Smooth muscle cell (in vitro differentiated cells): Measurements from ENCODE around the gene ZFAND3. TPM values are rescaled to one million over a fixed set of nuclear protein-coding genes. Genes with fewer than 3 reads are reported as not detected.

Experiments used
- DNase-seq: peaks from one replicate; lab custom pipeline; 2025; ENCODE audit not compliant: unreplicated experiment; lab: John Stamatoyannopoulos, UW
- H2AFZ ChIP-seq: fragments of 200-600 bp; sonication (generic); 2 replicates; pipeline ENCODE4 v1.6.0; 2016; ENCODE audit warnings: antibody characterized with exemption, low read depth, mild to moderate bottlenecking
- H3F3A ChIP-seq: fragments of 200-600 bp; sonication (generic); 2 replicates; pipeline ENCODE4 v1.6.0; 2017; ENCODE audit warnings: antibody characterized with exemption, low read depth
- H3K27ac ChIP-seq: fragments of 200-600 bp; sonication (generic); 2 replicates; pipeline ENCODE4 v1.5.1; 2016; ENCODE audit warnings: low read depth, mild to moderate bottlenecking
- H3K27me3 ChIP-seq: fragments of 200-600 bp; sonication (generic); 2 replicates; pipeline ENCODE4 v1.6.1; 2016; ENCODE audit warnings: low read depth, mild to moderate bottlenecking
- H3K36me3 ChIP-seq: fragments of 200-600 bp; sonication (generic); 2 replicates; pipeline ENCODE4 v1.5.1; 2016; ENCODE audit warnings: low read depth
- H3K4me1 ChIP-seq: fragments of 200-600 bp; sonication (generic); 2 replicates; pipeline ENCODE4 v1.5.1; 2016; ENCODE audit warnings: low read depth
- H3K4me2 ChIP-seq: fragments of 200-600 bp; sonication (generic); 2 replicates; pipeline ENCODE4 v1.6.0; 2016; ENCODE audit warnings: mild to moderate bottlenecking
- H3K4me3 ChIP-seq: fragments of 200-600 bp; sonication (generic); 2 replicates; pipeline ENCODE4 v1.5.1; 2016; ENCODE audit warnings: mild to moderate bottlenecking
- H3K79me2 ChIP-seq: fragments of 200-600 bp; sonication (generic); 2 replicates; pipeline ENCODE4 v1.6.0; 2016; ENCODE audit warnings: low read depth, mild to moderate bottlenecking
- H3K9ac ChIP-seq: fragments of 200-600 bp; sonication (generic); 2 replicates; pipeline ENCODE4 v1.6.0; 2016; ENCODE audit warnings: low read depth
- H3K9me3 ChIP-seq: fragments of 200-600 bp; sonication (generic); replicated peaks from 2 replicates; pipeline ENCODE4 v1.5.1; 2016; ENCODE audit warnings: low read depth
- H4K20me1 ChIP-seq: fragments of 200-600 bp; sonication (generic); 2 replicates; pipeline ENCODE4 v1.6.0; 2016; ENCODE audit warnings: low read depth
- WGBS: methylation state at CpG from one replicate; pipeline ENCODE4 v1.1.7; 2016; ENCODE audit warnings: low lambda C conversion rate; 5-methylcytosine and 5-hydroxymethylcytosine counted together
- polyA plus RNA-seq: library from polyadenylated mRNA; unstranded; fragments of >200 nt; fragmentation: Nextera tagmentation; extraction: Ambion mirVana; gene quantifications from 2 replicates; pipeline ENCODE4 v1.2.1, GENCODE V29; 2016
- total RNA-seq: library from RNA; depleted of rRNA; stranded (reverse); fragments of >200 nt; gene quantifications from 2 replicates; pipeline ENCODE4 v1.2.3, GENCODE V29; 2014
- TF ChIP-seq, protein P1 (sequence below): fragments of 200-600 bp; sonication (generic); IDR thresholded peaks from 2 replicates; pipeline ENCODE4 v1.5.1; 2017; ENCODE audit warnings: borderline replicate concordance, mild to moderate bottlenecking, antibody characterized with exemption; ENCODE audit not compliant: insufficient read depth, poor library complexity, severe bottlenecking

ZFAND3 gene
- total and polyA plus RNA-seq, 2 experiments from 2014 or later: 27.6 to 40.5 TPM

GRCh38 chr6:38137608-38138265, 318.2 kb downstream of the ZFAND3 start:
- Histone ChIP-seq H2AFZ (no peak overlapping the region), H3K36me3 (no peaks in the 10 kb centered on the region), H3K27me3 (no peaks in the 10 kb centered on the region), H3K27ac (no peak overlapping the region), H3F3A (no peaks in the 10 kb centered on the region), H3K4me2 (no peak overlapping the region), H3K9ac (no peak overlapping the region), H4K20me1 (peaks cover 100% of the 10 kb centered on the region), H3K4me1 (peaks cover 20% of the 10 kb centered on the region), H3K4me3 (no peak overlapping the region), H3K79me2 (peaks cover 14% of the 10 kb centered on the region), H3K9me3 (no peaks in the 10 kb centered on the region)
- no peak for DNase-seq
- WGBS: 78% methylated on average over 8 of the region's 8 CpGs
- TF ChIP-seq, protein P1, sequence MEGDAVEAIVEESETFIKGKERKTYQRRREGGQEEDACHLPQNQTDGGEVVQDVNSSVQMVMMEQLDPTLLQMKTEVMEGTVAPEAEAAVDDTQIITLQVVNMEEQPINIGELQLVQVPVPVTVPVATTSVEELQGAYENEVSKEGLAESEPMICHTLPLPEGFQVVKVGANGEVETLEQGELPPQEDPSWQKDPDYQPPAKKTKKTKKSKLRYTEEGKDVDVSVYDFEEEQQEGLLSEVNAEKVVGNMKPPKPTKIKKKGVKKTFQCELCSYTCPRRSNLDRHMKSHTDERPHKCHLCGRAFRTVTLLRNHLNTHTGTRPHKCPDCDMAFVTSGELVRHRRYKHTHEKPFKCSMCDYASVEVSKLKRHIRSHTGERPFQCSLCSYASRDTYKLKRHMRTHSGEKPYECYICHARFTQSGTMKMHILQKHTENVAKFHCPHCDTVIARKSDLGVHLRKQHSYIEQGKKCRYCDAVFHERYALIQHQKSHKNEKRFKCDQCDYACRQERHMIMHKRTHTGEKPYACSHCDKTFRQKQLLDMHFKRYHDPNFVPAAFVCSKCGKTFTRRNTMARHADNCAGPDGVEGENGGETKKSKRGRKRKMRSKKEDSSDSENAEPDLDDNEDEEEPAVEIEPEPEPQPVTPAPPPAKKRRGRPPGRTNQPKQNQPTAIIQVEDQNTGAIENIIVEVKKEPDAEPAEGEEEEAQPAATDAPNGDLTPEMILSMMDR: no peak

- WGBS: 85% methylated on average over 5 of the region's 5 CpGs
- H4K20me1 ChIP-seq: peaks cover 100% of the 10 kb centered on the region
Measured at GRCh38 chr6:38138374-38138773, 318.8 kb downstream of the ZFAND3 start.

GRCh38 chr6:38141085-38141484, 321.6 kb downstream of the ZFAND3 start:
- Histone ChIP-seq H3K9ac (no peak overlapping the region), H3K79me2 (peaks cover 17% of the 10 kb centered on the region), H3K9me3 (no peaks in the 10 kb centered on the region), H3K36me3 (no peaks in the 10 kb centered on the region), H3F3A (no peaks in the 10 kb centered on the region), H3K27me3 (no peaks in the 10 kb centered on the region), H3K4me3 (no peak overlapping the region), H4K20me1 (peaks cover 99% of the 10 kb centered on the region), H2AFZ (no peak overlapping the region), H3K4me2 (no peak overlapping the region), H3K27ac (no peak overlapping the region), H3K4me1 (peaks cover 21% of the 10 kb centered on the region)
- WGBS: 93% methylated on average over 4 of the region's 4 CpGs
- TF ChIP-seq, protein P1: no peak
- DNase-seq: no peak

More at GRCh38 chr6:38138374-38138773, 318.8 kb downstream of the ZFAND3 start:
- Histone ChIP-seq H3K79me2 (peaks cover 16% of the 10 kb centered on the region), H3K4me3 (no peak overlapping the region), H3K4me2 (no peak overlapping the region), H3F3A (no peaks in the 10 kb centered on the region), H3K27me3 (no peaks in the 10 kb centered on the region), H3K4me1 (peaks cover 18% of the 10 kb centered on the region), H3K27ac (no peak overlapping the region), H2AFZ (no peak overlapping the region), H3K9ac (no peak overlapping the region), H3K36me3 (no peaks in the 10 kb centered on the region), H3K9me3 (no peaks in the 10 kb centered on the region)
- DNase-seq: no peak
- TF ChIP-seq, protein P1: no peak

- DNase-seq: no peak
- no peaks in the 10 kb centered on the region for H3K27me3 ChIP-seq
- H2AFZ ChIP-seq: no peak overlapping the region
- no peaks in the 10 kb centered on the region for H3K9me3 ChIP-seq
- no peaks in the 10 kb centered on the region for H3F3A ChIP-seq
- no peak overlapping the region for H3K4me3 ChIP-seq
- H4K20me1 ChIP-seq: peaks cover 99% of the 10 kb centered on the region
- WGBS: 96% methylated on average over 6 of the region's 6 CpGs
- H3K4me2 ChIP-seq: no peak overlapping the region
- no peak overlapping the region for H3K27ac ChIP-seq
- no peak overlapping the region for H3K9ac ChIP-seq
- H3K79me2 ChIP-seq: peaks cover 17% of the 10 kb centered on the region
- TF ChIP-seq, protein P1: no peak
- no peaks in the 10 kb centered on the region for H3K36me3 ChIP-seq
- H3K4me1 ChIP-seq: peaks cover 24% of the 10 kb centered on the region
Measured at GRCh38 chr6:38141716-38142115, 322.2 kb downstream of the ZFAND3 start.
